ENCODE results near the gene ATP6V0B. TPM values are rescaled to one million over a fixed set of nuclear protein-coding genes. Genes with fewer than 3 reads are reported as not detected.

ATP6V0B gene
- total RNA-seq (2014; rRNA removed; shearing (Covaris generic)) = 154 and 235 TPM in 2 replicates

DNA sequence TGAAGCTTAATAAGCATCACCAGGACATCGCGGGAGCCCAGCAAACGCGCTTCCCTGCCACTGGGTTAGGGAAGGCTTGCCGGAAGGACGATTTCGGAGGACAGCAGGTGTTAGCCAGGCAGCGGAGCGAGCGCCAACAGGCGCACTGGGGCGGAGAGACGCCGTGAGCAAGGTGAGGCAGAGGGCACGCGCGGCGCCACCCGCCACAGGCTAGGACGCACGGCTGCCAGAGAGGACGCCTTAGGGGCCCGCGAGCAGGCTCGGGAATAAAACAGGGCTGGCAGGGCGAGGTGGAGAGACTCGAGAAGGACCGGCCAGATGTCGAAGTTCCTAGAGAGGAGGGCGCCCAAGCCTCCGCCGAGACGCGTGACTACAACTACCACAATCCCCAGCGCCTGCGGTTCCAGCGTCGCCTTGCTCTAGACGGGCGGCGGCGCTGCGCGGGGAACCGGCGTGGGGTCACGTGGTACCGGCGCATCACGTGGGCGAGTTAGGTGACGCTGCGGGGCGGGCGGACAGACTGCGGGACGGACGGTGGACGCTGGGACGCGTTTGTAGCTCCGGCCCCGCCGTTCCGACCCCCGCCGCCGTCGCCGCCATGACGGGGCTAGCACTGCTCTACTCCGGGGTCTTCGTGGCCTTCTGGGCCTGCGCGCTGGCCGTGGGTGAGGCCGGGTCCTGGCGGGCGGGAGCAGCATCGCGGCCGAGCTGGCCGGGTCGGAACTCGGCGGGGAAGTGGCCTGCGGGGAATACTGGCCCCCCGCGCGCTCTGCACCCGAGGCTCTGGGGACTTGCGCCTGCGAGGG, at the start of gene ATP6V0B:
ATP6V0B (plus strand) TSS at position 518 of the 806 bp plus-strand sequence; CDS start at position 599, 81 bp downstream.
- H3K36me3 ChIP-seq = peaks cover 59% of the 10 kb centered on the region
- H3K27me3 ChIP-seq (replicated peaks) = no peaks in the 10 kb centered on the region
- peak within 1 kb of the TSS; percentile 57 for H3K27ac ChIP-seq
- DNase-seq (ENCODE audit: low read depth in 1 of 2, low spot score in 2 of 2) = peak; percentile 87 to 96
- peak within 1 kb of the TSS; percentile 88 for H3K4me3 ChIP-seq
- peaks cover 42% of the 10 kb centered on the region for H3K4me1 ChIP-seq (replicated peaks)
- H3K9me3 ChIP-seq (replicated peaks) = no peaks in the 10 kb centered on the region

DNA sequence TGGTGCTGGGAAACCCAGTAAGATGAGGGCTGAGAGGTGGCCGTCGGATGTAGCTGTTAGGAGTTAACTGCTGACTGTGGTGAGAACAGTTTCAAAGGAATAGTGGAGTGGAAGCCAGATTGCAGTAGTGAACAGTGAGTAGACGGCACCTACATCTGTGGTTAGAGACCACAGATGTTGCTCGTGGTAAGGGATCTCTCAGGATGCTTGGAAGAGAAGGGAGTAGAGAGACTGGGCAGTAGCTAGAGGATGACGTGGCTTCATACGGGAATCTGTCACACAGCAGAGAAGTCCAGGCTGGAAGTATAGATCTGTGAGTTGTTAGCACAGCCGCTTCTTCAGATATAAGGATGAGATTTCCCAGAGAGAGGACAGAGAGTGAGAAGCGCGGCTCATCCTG, 48.9 kb upstream of the ATP6V0B start:
- no peaks in the 10 kb centered on the region for H3K27me3 ChIP-seq (replicated peaks)
- no peak overlapping the region for H3K27ac ChIP-seq
- peaks cover 26% of the 10 kb centered on the region; the same call in 1 of the 2 replicates for H3K36me3 ChIP-seq
- H3K4me3 ChIP-seq = no peak overlapping the region
- H3K9me3 ChIP-seq (replicated peaks) = no peaks in the 10 kb centered on the region
- H3K4me1 ChIP-seq (replicated peaks) = peaks cover 22% of the 10 kb centered on the region
- no peak for DNase-seq (ENCODE audit: low read depth in 1 of 2, low spot score in 2 of 2)

DNA sequence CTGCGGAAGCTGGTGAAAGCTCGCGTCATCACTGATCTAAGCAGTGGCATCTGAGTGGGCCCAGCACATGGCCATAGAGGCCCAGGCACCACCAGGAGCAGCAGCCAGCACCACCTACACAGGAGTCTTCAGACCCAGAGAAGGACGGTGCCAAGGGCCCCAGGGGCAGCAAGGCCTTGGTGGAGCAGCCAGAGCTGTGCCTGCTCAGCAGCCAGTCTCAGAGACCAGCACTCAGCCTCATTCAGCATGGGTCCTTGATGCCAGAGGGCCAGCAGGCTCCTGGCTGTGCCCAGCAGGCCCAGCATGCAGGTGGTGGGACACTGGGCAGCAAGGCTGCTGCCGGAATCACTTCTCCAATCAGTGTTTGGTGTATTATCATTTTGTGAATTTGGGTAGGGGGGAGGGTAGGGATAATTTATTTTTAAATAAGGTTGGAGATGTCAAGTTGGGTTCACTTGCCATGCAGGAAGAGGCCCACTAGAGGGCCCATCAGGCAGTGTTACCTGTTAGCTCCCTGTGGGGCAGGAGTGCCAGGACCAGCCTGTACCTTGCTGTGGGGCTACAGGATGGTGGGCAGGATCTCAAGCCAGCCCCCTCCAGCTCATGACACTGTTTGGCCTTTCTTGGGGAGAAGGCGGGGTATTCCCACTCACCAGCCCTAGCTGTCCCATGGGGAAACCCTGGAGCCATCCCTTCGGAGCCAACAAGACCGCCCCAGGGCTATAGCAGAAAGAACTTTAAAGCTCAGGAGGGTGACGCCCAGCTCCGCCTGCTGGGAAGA, 44.4 kb upstream of the ATP6V0B start:
- H3K4me3 ChIP-seq = no peak overlapping the region
- H3K9me3 ChIP-seq (replicated peaks) = no peaks in the 10 kb centered on the region
- H3K4me1 ChIP-seq (replicated peaks) = peaks cover 35% of the 10 kb centered on the region
- DNase-seq (ENCODE audit: low read depth in 1 of 2, low spot score in 2 of 2) = no peak
- no peak overlapping the region for H3K27ac ChIP-seq
- H3K36me3 ChIP-seq = peaks cover 21% of the 10 kb centered on the region; the same call in 1 of the 2 replicates
- no peaks in the 10 kb centered on the region for H3K27me3 ChIP-seq (replicated peaks)

DNA sequence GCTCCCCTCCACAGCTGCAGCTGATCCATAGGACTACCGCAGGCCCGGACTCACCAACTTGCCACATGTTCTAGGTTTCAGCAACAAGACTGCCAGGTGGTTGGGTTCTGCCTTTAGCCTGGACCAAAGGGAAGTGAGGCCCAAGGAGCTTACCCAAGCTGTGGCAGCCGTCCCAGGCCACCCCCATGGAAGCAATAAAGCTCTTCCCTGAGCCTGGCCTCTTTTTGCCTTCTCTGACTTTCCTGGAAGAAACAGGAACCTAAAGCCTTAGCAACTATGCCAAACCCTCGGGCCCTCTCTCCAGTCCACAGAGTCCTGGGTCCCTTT, 43.8 kb upstream of the ATP6V0B start:
- no peak overlapping the region for H3K4me3 ChIP-seq
- H3K36me3 ChIP-seq = peaks cover 16% of the 10 kb centered on the region; the same call in 1 of the 2 replicates

DNA sequence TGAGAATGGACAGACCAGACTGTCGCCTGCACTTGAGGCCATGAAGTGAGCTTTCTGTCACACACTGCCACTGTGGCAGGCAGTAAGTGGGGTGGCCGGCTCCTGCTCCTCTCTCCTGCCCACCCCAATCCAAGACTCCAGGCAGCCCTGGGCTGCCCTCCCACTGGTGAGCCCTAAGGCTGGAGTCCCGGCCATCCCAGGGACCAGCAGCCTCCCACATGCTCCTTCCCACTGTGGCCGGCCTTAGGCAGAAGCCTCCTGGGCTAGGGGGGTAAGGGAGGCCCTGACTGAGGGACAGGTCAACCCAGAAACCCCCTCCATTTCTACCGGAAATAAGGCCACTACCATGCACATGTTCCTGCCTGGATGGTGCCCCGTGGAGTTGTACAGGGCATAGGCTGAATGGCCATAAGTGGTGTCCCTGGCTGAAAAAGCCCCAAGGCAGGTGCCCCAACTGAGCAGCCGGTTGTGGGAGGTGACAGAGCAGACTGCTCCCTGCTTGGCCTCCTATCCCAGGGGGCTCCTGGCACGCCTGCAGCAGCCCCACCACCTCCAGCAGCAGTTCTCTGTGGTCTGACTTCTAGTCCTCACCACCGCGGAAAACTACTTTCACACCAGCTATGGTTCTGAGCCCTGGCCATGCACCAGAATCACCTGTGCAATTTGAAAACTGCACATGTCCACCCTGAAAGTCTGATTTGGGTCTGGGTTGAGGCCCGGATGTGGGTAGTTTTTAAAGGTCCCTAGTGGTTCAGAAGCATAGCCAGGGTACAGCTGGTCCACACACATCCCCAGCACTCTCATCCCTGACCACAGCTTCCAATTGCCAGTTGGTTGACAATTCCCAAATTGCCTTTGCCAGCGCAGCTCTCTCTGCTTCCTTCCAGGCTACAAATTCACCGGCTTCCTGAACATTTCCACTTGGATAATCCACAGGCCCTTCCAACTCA, 42.8 kb upstream of the ATP6V0B start:
- H3K27ac ChIP-seq = no peak overlapping the region
- no peak for DNase-seq (ENCODE audit: low read depth in 1 of 2, low spot score in 2 of 2)
- H3K36me3 ChIP-seq = peaks cover 16% of the 10 kb centered on the region; the same call in 1 of the 2 replicates
- no peaks in the 10 kb centered on the region for H3K9me3 ChIP-seq (replicated peaks)
- H3K4me1 ChIP-seq (replicated peaks) = peaks cover 48% of the 10 kb centered on the region
- no peaks in the 10 kb centered on the region for H3K27me3 ChIP-seq (replicated peaks)
- H3K4me3 ChIP-seq = no peak overlapping the region

More for the DNA sequence above, 43.8 kb upstream of the ATP6V0B start:
- Histone ChIP-seq H3K9me3 (replicated peaks) (no peaks in the 10 kb centered on the region), H3K4me1 (replicated peaks) (peaks cover 37% of the 10 kb centered on the region), H3K27ac (no peak overlapping the region), H3K27me3 (replicated peaks) (no peaks in the 10 kb centered on the region)
- no peak for DNase-seq (ENCODE audit: low read depth in 1 of 2, low spot score in 2 of 2)

DNA sequence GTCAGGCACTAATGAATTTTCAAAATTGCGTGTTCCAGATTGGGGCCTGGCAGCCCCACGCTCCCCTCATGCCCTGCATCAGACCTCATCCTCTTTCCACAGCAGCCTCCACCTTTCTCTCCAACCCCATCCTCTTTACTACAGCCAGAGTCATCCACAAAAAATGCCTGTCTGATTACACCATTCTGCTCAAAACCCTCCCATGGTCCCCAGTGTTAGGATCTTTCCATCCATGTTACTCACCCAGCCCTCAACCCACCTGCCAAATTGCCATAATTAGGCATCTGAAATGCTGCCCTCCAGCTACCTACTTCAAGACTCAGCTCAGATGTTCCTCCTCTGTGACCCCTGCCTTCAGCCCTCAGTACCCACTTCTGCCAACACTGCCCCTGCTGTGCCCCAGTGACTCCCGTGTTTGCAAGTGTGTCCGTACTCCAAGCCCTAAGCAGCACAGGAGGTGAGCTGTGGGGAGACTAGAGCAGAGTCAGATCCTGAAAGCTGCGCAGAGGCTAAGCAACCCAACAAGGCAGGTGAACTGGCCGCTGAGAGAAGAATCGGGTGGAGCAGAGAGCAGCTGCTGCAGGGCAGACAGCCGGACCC, 41.9 kb upstream of the ATP6V0B start:
- H3K9me3 ChIP-seq (replicated peaks) = no peaks in the 10 kb centered on the region
- no peak overlapping the region for H3K27ac ChIP-seq
- no peak for DNase-seq (ENCODE audit: low read depth in 1 of 2, low spot score in 2 of 2)
- no peaks in the 10 kb centered on the region for H3K27me3 ChIP-seq (replicated peaks)
- peaks cover 16% of the 10 kb centered on the region; the same call in 1 of the 2 replicates for H3K36me3 ChIP-seq
- H3K4me1 ChIP-seq (replicated peaks) = peaks cover 54% of the 10 kb centered on the region
- H3K4me3 ChIP-seq = no peak overlapping the region

DNA sequence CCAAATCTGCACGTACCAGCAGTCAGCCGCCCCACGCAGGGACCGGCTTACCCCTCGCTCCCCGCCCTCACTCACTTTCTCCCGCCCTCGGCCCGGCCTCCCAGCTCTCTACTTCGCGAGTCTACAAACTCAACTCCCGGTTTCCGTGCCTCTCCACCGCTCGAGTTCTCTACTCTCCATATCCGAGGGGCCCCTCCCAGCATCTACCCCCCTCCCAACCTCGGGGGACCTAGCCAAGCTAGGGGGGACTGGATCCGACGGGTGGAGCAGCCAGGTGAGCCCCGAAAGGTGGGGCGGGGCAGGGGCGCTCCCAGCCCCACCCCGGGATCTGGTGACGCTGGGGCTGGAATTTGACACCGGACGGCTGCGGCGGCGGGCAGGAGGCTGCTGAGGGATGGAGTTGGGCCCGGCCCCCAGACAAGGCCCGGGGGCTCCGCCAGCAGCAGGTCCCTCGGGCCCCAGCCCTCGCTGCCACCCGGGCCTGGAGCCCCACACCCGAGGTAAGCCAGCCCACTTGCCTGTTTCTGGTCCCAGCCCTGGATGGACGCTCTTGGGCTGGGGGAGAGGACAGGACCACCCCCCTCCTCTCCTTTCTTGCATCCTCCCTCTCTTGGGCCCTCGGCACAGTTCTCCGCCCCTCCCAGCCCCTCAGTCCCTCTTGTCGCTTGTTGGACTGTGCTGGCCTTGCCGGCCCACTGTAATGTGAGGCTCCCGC, 41.2 kb upstream of the ATP6V0B start, which contains the start of gene ARTN:
ARTN (plus strand) TSS at position 416 of the 715 bp plus-strand sequence. CDS start 1,856 bp downstream, outside the sequence.
- DNase-seq (ENCODE audit: low read depth in 1 of 2, low spot score in 2 of 2) = no peak
- H3K4me1 ChIP-seq (replicated peaks) = peaks cover 54% of the 10 kb centered on the region
- H3K9me3 ChIP-seq (replicated peaks) = no peaks in the 10 kb centered on the region
- H3K27me3 ChIP-seq (replicated peaks) = no peaks in the 10 kb centered on the region
- peaks cover 16% of the 10 kb centered on the region; the same call in 1 of the 2 replicates for H3K36me3 ChIP-seq
- no peak within 1 kb of the TSS for H3K4me3 ChIP-seq
- H3K27ac ChIP-seq = no peak within 1 kb of the TSS

DNA sequence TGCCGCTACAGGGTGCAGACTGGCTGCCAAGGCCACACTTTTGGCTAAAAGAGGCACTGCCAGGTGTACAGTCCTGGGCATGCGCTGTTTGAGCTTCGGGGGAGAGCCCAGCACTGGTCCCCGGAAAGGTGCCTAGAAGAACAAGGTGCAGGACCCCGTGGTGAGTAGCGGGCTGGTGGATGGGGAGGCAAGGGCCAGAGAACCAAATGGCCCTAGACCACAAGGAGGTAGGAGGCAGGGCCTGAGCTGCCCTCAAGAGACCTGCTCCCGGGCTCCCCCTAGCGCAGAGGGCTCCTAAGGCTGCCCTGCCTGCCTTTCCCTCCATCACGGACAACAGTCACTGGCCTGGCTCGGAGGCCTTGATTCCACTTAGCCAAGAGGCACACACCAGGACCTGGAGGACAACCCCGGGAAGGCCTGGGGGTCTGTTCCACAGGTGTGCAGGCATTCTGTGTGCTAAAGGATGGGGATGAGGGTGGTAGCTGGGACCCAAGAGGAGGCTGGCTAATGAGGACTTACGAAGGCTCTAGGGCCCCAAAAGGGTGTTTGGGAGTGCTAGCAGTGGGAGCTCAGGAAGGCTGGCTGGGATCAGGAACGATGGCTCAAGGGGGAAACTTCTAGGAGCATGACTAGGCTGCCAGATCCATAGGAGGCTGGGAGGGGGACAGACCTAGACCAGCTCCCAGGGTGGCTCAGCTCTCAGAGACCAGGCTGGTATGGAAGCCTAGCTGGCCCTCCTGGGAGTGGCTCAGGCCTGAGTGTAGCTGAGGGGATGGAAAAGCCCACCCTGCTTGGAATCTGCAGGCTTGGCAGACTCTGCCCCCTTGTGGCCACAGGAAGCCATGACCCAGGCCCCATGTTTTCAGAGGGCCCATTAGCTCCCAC, 40.4 kb upstream of the ATP6V0B start:
- Histone ChIP-seq H3K36me3 (peaks cover 14% of the 10 kb centered on the region; the same call in 1 of the 2 replicates), H3K4me1 (replicated peaks) (peaks cover 53% of the 10 kb centered on the region), H3K27ac (no peak overlapping the region), H3K9me3 (replicated peaks) (no peaks in the 10 kb centered on the region), H3K4me3 (no peak overlapping the region), H3K27me3 (replicated peaks) (no peaks in the 10 kb centered on the region)
- DNase-seq (ENCODE audit: low read depth in 1 of 2, low spot score in 2 of 2) = peak; percentile 69 to 70

DNA sequence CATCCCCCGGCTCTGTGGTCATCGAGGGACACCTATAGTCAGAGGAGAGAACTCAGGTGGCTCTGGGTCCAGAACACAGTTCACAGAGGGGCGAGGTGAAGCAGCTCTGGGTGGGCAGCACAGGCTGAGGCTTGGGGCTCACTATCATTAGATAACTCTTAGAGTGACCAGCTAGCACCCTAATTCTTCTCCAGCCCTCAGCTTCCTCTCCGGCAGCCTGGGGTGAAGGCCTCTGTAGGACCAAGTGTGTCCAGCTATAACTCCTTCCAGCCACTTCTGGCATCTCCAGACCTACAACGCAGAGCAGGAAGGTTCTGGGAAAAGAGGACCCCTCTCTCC, 39.8 kb upstream of the ATP6V0B start:
- no peaks in the 10 kb centered on the region for H3K27me3 ChIP-seq (replicated peaks)
- no peak for DNase-seq (ENCODE audit: low read depth in 1 of 2, low spot score in 2 of 2)
- H3K36me3 ChIP-seq = peaks cover 8% of the 10 kb centered on the region; the same call in 1 of the 2 replicates
- H3K4me3 ChIP-seq = no peak overlapping the region
- H3K4me1 ChIP-seq (replicated peaks) = peaks cover 47% of the 10 kb centered on the region
- no peaks in the 10 kb centered on the region for H3K9me3 ChIP-seq (replicated peaks)
- H3K27ac ChIP-seq = no peak overlapping the region

DNA sequence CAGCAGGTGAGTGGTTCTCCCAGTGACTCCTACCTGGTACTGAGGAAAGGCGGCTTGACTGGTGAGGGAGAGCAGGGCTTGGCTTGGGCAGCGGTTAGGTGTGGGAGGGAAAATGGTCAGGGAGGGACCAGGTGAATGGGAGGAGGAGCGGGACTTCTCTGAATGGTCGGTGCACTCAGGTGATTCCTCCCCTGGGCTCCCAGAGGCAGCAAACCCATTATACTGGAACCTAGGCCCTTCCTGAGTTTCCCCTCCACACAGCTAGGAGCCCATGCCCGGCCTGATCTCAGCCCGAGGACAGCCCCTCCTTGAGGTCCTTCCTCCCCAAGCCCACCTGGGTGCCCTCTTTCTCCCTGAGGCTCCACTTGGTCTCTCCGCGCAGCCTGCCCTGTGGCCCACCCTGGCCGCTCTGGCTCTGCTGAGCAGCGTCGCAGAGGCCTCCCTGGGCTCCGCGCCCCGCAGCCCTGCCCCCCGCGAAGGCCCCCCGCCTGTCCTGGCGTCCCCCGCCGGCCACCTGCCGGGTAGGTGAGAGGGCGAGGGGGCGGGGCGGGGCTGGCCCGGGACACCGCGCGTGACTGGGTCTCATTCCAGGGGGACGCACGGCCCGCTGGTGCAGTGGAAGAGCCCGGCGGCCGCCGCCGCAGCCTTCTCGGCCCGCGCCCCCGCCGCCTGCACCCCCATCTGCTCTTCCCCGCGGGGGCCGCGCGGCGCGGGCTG, 38.9 kb upstream of the ATP6V0B start:
- no peaks in the 10 kb centered on the region for H3K27me3 ChIP-seq (replicated peaks)
- H3K27ac ChIP-seq = no peak overlapping the region
- DNase-seq (ENCODE audit: low read depth in 1 of 2, low spot score in 2 of 2) = no peak
- H3K36me3 ChIP-seq = no peaks in the 10 kb centered on the region
- H3K4me3 ChIP-seq = peak overlapping the region; percentile 21
- H3K4me1 ChIP-seq (replicated peaks) = peaks cover 46% of the 10 kb centered on the region
- no peaks in the 10 kb centered on the region for H3K9me3 ChIP-seq (replicated peaks)

DNA sequence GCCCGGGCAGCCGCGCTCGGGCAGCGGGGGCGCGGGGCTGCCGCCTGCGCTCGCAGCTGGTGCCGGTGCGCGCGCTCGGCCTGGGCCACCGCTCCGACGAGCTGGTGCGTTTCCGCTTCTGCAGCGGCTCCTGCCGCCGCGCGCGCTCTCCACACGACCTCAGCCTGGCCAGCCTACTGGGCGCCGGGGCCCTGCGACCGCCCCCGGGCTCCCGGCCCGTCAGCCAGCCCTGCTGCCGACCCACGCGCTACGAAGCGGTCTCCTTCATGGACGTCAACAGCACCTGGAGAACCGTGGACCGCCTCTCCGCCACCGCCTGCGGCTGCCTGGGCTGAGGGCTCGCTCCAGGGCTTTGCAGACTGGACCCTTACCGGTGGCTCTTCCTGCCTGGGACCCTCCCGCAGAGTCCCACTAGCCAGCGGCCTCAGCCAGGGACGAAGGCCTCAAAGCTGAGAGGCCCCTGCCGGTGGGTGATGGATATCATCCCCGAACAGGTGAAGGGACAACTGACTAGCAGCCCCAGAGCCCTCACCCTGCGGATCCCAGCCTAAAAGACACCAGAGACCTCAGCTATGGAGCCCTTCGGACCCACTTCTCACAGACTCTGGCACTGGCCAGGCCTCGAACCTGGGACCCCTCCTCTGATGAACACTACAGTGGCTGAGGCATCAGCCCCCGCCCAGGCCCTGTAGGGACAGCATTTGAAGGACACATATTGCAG, 38.2 kb upstream of the ATP6V0B start:
- no peak for DNase-seq (ENCODE audit: low read depth in 1 of 2, low spot score in 2 of 2)
- H3K36me3 ChIP-seq = no peaks in the 10 kb centered on the region
- H3K4me1 ChIP-seq (replicated peaks) = peaks cover 46% of the 10 kb centered on the region
- H3K9me3 ChIP-seq (replicated peaks) = no peaks in the 10 kb centered on the region
- no peaks in the 10 kb centered on the region for H3K27me3 ChIP-seq (replicated peaks)
- peak overlapping the region; percentile 21 for H3K4me3 ChIP-seq
- no peak overlapping the region for H3K27ac ChIP-seq

All from SJSA1 (cell line).